ENCODE measurements around the gene DUS3L.

DNA sequence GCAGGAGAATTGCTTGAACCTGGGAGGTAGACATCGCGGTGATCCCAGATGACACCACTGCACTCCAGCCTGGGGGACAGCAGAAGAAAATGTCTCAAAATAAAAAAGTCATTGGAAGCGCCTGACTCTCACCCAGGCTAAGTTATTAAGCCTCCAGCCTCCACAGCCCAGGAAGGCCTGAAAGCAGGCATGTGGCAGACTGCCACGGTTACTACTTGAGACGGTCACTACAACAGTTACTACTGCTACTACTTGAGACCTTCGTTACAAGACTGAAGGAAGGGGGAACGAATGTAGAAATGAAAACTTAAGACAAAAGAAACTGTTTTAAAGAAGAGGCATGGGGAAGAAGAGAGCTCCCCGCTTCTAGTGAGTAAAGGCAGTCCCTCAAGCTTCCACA, 16.0 kb downstream of the DUS3L start:
- TF ChIP-seq REST (IDR thresholded peaks at IDR 0.05; ENCODE audit: insufficient read depth in 1 of 2, low read depth in 2 of 2, low read length in 2 of 2) (no peak), POLR2AphosphoS5 (IDR thresholded peaks at IDR 0.05; ENCODE audit: low read depth, low read length) (no peak)
